ENCODE data around the gene LTO1. TPM values are rescaled to one million over a fixed set of nuclear protein-coding genes. Genes with fewer than 3 reads are reported as not detected.

Gene LTO1
- total RNA-seq, 1 donor from 2014 or later, result 21.4 TPM

DNA sequence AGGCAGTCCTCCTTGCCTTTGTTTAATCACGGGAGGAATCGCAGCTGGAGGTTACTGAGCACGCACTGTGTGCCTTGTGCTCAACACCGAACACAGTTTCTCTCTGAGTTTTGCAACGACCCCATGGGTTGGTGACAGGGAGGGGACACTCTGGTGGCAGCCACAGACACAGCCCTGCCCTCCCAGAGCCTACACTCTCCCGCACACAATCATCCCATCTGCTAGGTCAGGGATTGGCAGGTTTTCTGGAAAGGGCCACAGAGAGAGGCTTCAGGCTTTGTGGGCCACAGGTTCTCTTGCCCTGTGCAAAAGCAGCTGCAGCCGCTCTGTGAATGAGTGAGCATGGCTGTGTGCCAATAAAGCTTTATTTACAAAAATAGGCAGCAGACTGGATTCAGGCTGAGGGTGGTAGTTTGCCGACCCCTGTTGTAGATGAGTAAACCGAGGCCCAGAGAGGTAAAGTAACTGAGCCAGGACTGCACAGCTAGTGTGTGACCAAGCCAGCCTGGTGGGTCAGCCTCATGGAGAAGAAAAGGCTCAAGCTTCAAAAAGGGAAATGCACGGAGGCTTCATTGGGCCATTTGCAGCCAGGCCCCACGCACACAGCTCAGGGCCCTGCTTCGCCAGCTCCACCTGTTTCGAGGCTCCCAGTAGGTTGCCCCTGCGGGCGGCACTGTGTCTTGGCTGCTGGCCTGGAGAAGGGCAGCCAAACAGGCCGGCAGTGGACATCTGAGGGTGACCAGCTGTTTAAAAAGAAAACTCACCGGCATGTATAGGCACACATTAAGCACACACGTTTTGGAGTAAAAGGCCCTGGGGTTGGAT lies 16.3 kb downstream of the LTO1 start:
- no peak overlapping the region for H3K27ac Mint-ChIP-seq (ENCODE audit: unreplicated experiment)
- H3K36me3 Mint-ChIP-seq (ENCODE audit: unreplicated experiment), result peaks cover 1% of the 10 kb centered on the region
- no peaks in the 10 kb centered on the region for H3K4me1 Mint-ChIP-seq (ENCODE audit: unreplicated experiment)
- no peaks in the 10 kb centered on the region for H3K9me3 Mint-ChIP-seq (ENCODE audit: unreplicated experiment)
- H3K27me3 Mint-ChIP-seq (ENCODE audit: unreplicated experiment), result no peaks in the 10 kb centered on the region
- no peak for DNase-seq (ENCODE audit: extremely low spot score, unreplicated experiment)
- H3K4me3 Mint-ChIP-seq (ENCODE audit: unreplicated experiment), result no peak overlapping the region
- TF ChIP-seq, protein P1, sequence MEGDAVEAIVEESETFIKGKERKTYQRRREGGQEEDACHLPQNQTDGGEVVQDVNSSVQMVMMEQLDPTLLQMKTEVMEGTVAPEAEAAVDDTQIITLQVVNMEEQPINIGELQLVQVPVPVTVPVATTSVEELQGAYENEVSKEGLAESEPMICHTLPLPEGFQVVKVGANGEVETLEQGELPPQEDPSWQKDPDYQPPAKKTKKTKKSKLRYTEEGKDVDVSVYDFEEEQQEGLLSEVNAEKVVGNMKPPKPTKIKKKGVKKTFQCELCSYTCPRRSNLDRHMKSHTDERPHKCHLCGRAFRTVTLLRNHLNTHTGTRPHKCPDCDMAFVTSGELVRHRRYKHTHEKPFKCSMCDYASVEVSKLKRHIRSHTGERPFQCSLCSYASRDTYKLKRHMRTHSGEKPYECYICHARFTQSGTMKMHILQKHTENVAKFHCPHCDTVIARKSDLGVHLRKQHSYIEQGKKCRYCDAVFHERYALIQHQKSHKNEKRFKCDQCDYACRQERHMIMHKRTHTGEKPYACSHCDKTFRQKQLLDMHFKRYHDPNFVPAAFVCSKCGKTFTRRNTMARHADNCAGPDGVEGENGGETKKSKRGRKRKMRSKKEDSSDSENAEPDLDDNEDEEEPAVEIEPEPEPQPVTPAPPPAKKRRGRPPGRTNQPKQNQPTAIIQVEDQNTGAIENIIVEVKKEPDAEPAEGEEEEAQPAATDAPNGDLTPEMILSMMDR (IDR thresholded peaks at IDR 0.05), result no peak

DNA sequence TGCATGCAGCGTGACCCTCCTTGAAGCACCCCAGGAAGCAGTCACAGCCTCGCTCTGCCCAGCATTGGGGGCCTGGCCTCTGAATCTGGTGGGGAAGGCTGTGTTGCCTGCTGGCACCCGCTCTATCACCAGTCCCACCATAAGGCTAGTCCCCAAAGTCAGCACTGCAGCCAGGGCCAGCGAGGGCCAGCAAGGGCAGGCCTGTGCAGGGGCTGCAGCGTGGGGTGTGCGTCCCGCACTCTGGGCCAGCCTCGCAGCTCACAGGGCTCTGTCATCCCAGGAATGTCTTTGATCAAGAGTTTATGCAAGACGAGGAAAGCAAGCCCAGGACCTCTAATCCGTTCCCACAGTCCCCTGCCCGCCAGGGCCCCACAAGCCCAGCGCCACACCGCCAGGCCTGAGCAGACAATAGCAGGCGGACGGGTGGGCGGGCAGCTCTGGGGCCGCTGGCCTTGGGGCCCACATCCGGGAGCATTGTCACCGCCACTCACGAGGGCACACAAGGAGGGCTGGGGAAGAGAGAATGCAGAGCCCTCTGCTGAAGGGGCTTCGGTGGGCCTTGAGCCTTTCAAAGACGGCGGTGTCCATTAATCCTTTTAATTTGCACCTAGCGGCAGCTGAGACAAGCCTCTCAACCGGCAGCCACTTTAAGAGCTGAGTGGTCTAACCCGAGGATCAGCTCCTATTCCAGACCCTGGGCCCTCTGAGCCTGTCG lies 17.1 kb downstream of the LTO1 start:
- Mint-ChIP-seq H3K36me3 (ENCODE audit: unreplicated experiment) (peaks cover 2% of the 10 kb centered on the region), H3K4me1 (ENCODE audit: unreplicated experiment) (no peaks in the 10 kb centered on the region), H3K4me3 (ENCODE audit: unreplicated experiment) (no peak overlapping the region), H3K9me3 (ENCODE audit: unreplicated experiment) (no peaks in the 10 kb centered on the region), H3K27ac (ENCODE audit: unreplicated experiment) (no peak overlapping the region), H3K27me3 (ENCODE audit: unreplicated experiment) (no peaks in the 10 kb centered on the region)
- TF ChIP-seq, protein P1 (IDR thresholded peaks at IDR 0.05), result no peak
- DNase-seq (ENCODE audit: extremely low spot score, unreplicated experiment), result no peak

DNA sequence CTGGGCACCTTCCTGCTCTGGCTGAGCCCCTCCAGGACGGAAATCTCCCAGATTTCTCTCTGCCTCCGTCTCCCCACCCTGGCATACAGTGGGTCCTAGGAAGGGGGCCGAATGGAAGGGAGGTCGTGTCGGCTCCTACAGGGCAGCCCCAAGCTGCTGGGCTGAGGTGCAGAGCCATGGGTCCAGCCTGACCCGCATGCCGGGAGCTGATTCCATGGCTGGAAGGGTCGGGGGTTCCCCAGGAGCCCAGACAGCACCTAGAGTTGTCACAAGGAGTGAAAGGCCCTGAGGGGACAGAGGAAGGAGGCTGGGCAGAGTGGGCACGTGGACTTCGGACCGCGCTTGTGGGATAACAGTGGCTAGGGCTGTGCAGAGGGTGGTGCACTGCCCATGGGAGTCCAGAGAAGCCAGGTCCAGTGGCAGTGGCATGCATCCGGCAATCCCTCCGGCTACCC lies 17.7 kb downstream of the LTO1 start:
- DNase-seq (ENCODE audit: extremely low spot score, unreplicated experiment), result no peak
- no peak overlapping the region for H3K4me3 Mint-ChIP-seq (ENCODE audit: unreplicated experiment)
- TF ChIP-seq, protein P1 (IDR thresholded peaks at IDR 0.05), result no peak
- no peaks in the 10 kb centered on the region for H3K4me1 Mint-ChIP-seq (ENCODE audit: unreplicated experiment)
- no peaks in the 10 kb centered on the region for H3K27me3 Mint-ChIP-seq (ENCODE audit: unreplicated experiment)
- no peak overlapping the region for H3K27ac Mint-ChIP-seq (ENCODE audit: unreplicated experiment)
- H3K36me3 Mint-ChIP-seq (ENCODE audit: unreplicated experiment), result peaks cover 7% of the 10 kb centered on the region
- H3K9me3 Mint-ChIP-seq (ENCODE audit: unreplicated experiment), result no peaks in the 10 kb centered on the region

GRCh38 chr11:69656536-69657455 lies 18.4 kb downstream of the LTO1 start:
- TF ChIP-seq, protein P1 (IDR thresholded peaks at IDR 0.05), result no peak
- H3K36me3 Mint-ChIP-seq (ENCODE audit: unreplicated experiment), result peaks cover 13% of the 10 kb centered on the region
- no peaks in the 10 kb centered on the region for H3K9me3 Mint-ChIP-seq (ENCODE audit: unreplicated experiment)
- no peaks in the 10 kb centered on the region for H3K27me3 Mint-ChIP-seq (ENCODE audit: unreplicated experiment)
- no peak overlapping the region for H3K4me3 Mint-ChIP-seq (ENCODE audit: unreplicated experiment)
- no peak overlapping the region for H3K27ac Mint-ChIP-seq (ENCODE audit: unreplicated experiment)
- no peak for DNase-seq (ENCODE audit: extremely low spot score, unreplicated experiment)
- no peaks in the 10 kb centered on the region for H3K4me1 Mint-ChIP-seq (ENCODE audit: unreplicated experiment)
